Kidney (tissue), 14 donors: ENCODE data around the gene CDYL2. TPM values are rescaled to one million over a fixed set of nuclear protein-coding genes. Genes with fewer than 3 reads are reported as not detected.

ENCODE experiments used
- DNase-seq, 5 donors: peaks; one replicate each; pipeline ENCODE4 v3.0.0-alpha.2; 2013 to 2020
- FAIRE-seq: peaks from 2 replicates; lab custom pipeline; 2012; peaks lifted over from hg19 to GRCh38; lab: Jason Lieb, UNC
- H3K27ac ChIP-seq, 2 donors: one replicate each; pipeline ENCODE4 v1.7.0; 2013; ENCODE audit warnings: low read depth in 2 of 2, low read length in 2 of 2, inconsistent platforms in 1 of 2
- H3K27me3 ChIP-seq: one replicate; pipeline ENCODE4 v1.7.1; 2013; ENCODE audit warnings: low read length, inconsistent platforms; ENCODE audit not compliant: control insufficient read depth, insufficient read depth
- H3K36me3 ChIP-seq, 3 donors: one replicate each; pipeline versions ENCODE4 v1.7.0 to v1.7.1; 2013; ENCODE audit warnings: low read length in 3 of 3, control low read depth in 1 of 3, inconsistent platforms in 1 of 3; ENCODE audit not compliant: insufficient read depth in 3 of 3, control insufficient read depth in 2 of 3
- H3K4me1 ChIP-seq, 3 donors: one replicate each; pipeline versions ENCODE4 v1.7.0 to v1.7.1; 2013; ENCODE audit warnings: low read length in 3 of 3, inconsistent platforms in 1 of 3, low read depth in 1 of 3; ENCODE audit not compliant: control insufficient read depth in 2 of 3, insufficient read depth in 2 of 3
- H3K4me3 ChIP-seq, 3 donors: one replicate each; pipeline versions ENCODE4 v1.7.0 to v1.8.1; 2013; ENCODE audit warnings: low read length in 3 of 3, control low read depth in 1 of 3, inconsistent platforms in 1 of 3
- H3K9ac ChIP-seq, 3 donors: one replicate each; pipeline versions ENCODE4 v1.7.0 to v1.7.1; 2013; ENCODE audit warnings: low read length in 3 of 3, control low read depth in 1 of 3, inconsistent platforms in 1 of 3
- H3K9me3 ChIP-seq, 3 donors: one replicate each; pipeline versions ENCODE4 v1.7.0 to v1.7.1; 2013; ENCODE audit warnings: low read length in 3 of 3, control low read depth in 1 of 3, inconsistent platforms in 1 of 3; ENCODE audit not compliant: control insufficient read depth in 2 of 3, insufficient read depth in 1 of 3
- CTCF ChIP-seq: IDR thresholded peaks from 3 replicates; pipeline ENCODE4 v1.5.1; 2012; ENCODE audit warnings: mild to moderate bottlenecking, moderate library complexity, borderline replicate concordance; ENCODE audit not compliant: insufficient read depth; ENCODE audit errors: extremely low read depth
- intact Hi-C: fragments of 100-400 bp; cut with DNase I; formaldehyde crosslinking; loops from one replicate; pipeline ENCODE4 v1.11.1; 2022
- polyA plus RNA-seq: library from polyadenylated mRNA; stranded (reverse); fragments of 350-450 nt; fragmentation: Illumina TruSeq; extraction: RNeasy Lipid Tissue Mini Kit (QIAGEN cat#74804); gene quantifications from one replicate; pipeline ENCODE4 v1.2.3, GENCODE V29; 2014; ENCODE audit warnings: low read depth, low replicate concordance; ENCODE audit not compliant: insufficient read depth
- total RNA-seq: library from RNA; stranded (reverse); fragmentation: NEBNext Ultra II Directional; extraction: Animal tissue kit (Norgen Biotek cat#: 25700); gene quantifications from one replicate; pipeline ENCODE4 v1.2.1, GENCODE V29; 2021
- donor health status: control.
- donor health status: control.
- donor health status: control.
- donor health status: control.
- donor health status: control.
- donor health status: DM: yes; HTN: yes; CAD: no.
- donor health status: Normal renal cell carcinoma (clear cell type).

Gene CDYL2
- total and polyA plus RNA-seq, 2 donors from 2014 or later, result 2.6 to 27.3 TPM

GRCh38 chr16:80778703-80779102 is 25.7 kb downstream of the CDYL2 start:
- Histone ChIP-seq H3K9me3 (peaks cover 0 to 19% (median 1%) of the 10 kb centered on the region in 3 donors), H3K27ac (no peak overlapping the region), H3K9ac (no peak overlapping the region), H3K27me3 (no peaks in the 10 kb centered on the region), H3K4me1 (no peaks in the 10 kb centered on the region), H3K4me3 (no peak overlapping the region), H3K36me3 (no peaks in the 10 kb centered on the region)
- no peak for TF ChIP-seq CTCF
- intact Hi-C loops, result no loop called here
- DNase-seq (no peak), FAIRE-seq (no peak)

GRCh38 chr16:80776856-80777255 is 27.5 kb downstream of the CDYL2 start:
- TF ChIP-seq CTCF, result no peak
- no peak for FAIRE-seq
- Histone ChIP-seq H3K36me3 (no peaks in the 10 kb centered on the region), H3K4me1 (no peaks in the 10 kb centered on the region), H3K9me3 (peaks cover 0 to 9% (median 2%) of the 10 kb centered on the region in 3 donors), H3K9ac (no peak overlapping the region), H3K27me3 (no peaks in the 10 kb centered on the region), H3K27ac (no peak overlapping the region), H3K4me3 (no peak overlapping the region)
- no peak for DNase-seq
- intact Hi-C loops, result no loop called here

GRCh38 chr16:80775450-80775849 is 28.9 kb downstream of the CDYL2 start:
- no peak for TF ChIP-seq CTCF
- H3K4me3 ChIP-seq, result no peak overlapping the region
- no peaks in the 10 kb centered on the region for H3K27me3 ChIP-seq
- no peaks in the 10 kb centered on the region for H3K4me1 ChIP-seq
- H3K9me3 ChIP-seq, result peaks cover 0 to 9% (median 5%) of the 10 kb centered on the region in 3 donors
- no peak for DNase-seq
- no peak overlapping the region for H3K9ac ChIP-seq
- H3K27ac ChIP-seq, result no peak overlapping the region
- H3K36me3 ChIP-seq, result no peaks in the 10 kb centered on the region
- peak; percentile 82 for FAIRE-seq
- intact Hi-C loops, result no loop called here

- Histone ChIP-seq H3K4me1 (no peaks in the 10 kb centered on the region), H3K4me3 (no peak overlapping the region), H3K36me3 (no peaks in the 10 kb centered on the region), H3K9ac (no peak overlapping the region), H3K27me3 (no peaks in the 10 kb centered on the region), H3K27ac (no peak overlapping the region), H3K9me3 (peaks cover 3 to 12% (median 5%) of the 10 kb centered on the region in 3 donors)
- DNase-seq (no peak), FAIRE-seq (no peak)
- TF ChIP-seq CTCF, result no peak
- intact Hi-C loops, result no loop called here
Measured at GRCh38 chr16:80766798-80767197, 37.6 kb downstream of the CDYL2 start.
